ENCODE results near the gene MOAP1.

- TF ChIP-seq SUZ12 (IDR thresholded peaks at IDR 0.05; ENCODE audit: extremely low read depth, insufficient read depth, insufficient read length) = no peak
- no peak for TF ChIP-seq YY1 (IDR thresholded peaks at IDR 0.05; ENCODE audit: insufficient read depth, insufficient read length)
- TF ChIP-seq ZNF274 (IDR thresholded peaks at IDR 0.05; ENCODE audit: low read depth, low read length) = no peak
Measured at GRCh38 chr14:93155667-93156066, 29.0 kb downstream of the MOAP1 start.

All from NT2/D1 (cell line).